ENCODE measurements around the gene CRB2. TPM values are rescaled to one million over a fixed set of nuclear protein-coding genes. Genes with fewer than 3 reads are reported as not detected.
A peak's percentile ranks its signal among the peaks of the same experiment; 100 is the strongest.

CRB2 gene
- total and polyA plus RNA-seq, 4 experiments from 2014 or later, result not detected

DNA sequence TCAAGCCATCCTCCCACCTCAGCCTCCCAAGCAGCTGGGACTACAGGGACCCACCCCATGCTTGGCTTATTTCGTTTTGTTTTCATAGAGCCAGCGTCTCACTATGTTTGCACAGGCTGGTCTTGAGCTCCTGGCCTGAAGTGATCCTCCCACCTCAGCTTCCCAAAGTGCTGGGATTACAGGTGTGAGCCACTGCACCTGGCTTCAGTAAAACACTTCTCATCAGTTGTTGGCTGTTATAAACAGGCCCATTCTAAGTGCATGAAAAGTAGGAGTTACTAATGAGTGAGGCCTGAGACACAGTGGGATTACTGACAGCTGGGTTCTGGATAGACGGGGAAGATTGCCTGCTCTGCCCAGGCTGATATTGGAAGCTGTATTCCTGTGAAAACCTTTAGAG, 3.5 kb downstream of the CRB2 start:
- Histone ChIP-seq H3K27ac (ENCODE audit: low read depth, low read length) (no peak overlapping the region), H3K36me3 (ENCODE audit: insufficient read depth, low read length) (no peaks in the 10 kb centered on the region), H3K27me3 (ENCODE audit: insufficient read depth, low read length) (no peaks in the 10 kb centered on the region), H3K9me3 (ENCODE audit: control insufficient read depth in 1 of 2, low read length in 2 of 2) (no peaks in the 10 kb centered on the region), H3K4me1 (ENCODE audit: insufficient read depth, low read length) (peaks cover 19% of the 10 kb centered on the region), H3K4me3 (ENCODE audit: low read length in 2 of 2) (no peak overlapping the region)
- DNase-seq, result no peak
- ChIA-PET CTCF (ENCODE audit: partially characterized antibody) (interaction anchor here (1.5 kb wide), 1 partner anchor 10 kb away, joined by 6 read pairs; no protein-coding TSS in a partner anchor), POLR2A (ENCODE audit: partially characterized antibody) (no interaction called here)
- H3K36me3 Mint-ChIP-seq, result no peaks in the 10 kb centered on the region
- H3K27ac Mint-ChIP-seq, result peak overlapping the region in 2 of 7 donors; percentile 59 to 83
- peaks cover 2 to 29% (median 9%) of the 10 kb centered on the region in 4 donors for H3K4me1 Mint-ChIP-seq
- H3K4me3 Mint-ChIP-seq, result peak overlapping the region in 3 of 8 donors; percentile 34 to 51 (median 47)
- peaks cover 6 to 7% of the 10 kb centered on the region in 2 donors for H3K27me3 Mint-ChIP-seq
- intact Hi-C loops (cut with micrococcal nuclease), result no loop called here
- no peaks in the 10 kb centered on the region for H3K9me3 Mint-ChIP-seq

DNA sequence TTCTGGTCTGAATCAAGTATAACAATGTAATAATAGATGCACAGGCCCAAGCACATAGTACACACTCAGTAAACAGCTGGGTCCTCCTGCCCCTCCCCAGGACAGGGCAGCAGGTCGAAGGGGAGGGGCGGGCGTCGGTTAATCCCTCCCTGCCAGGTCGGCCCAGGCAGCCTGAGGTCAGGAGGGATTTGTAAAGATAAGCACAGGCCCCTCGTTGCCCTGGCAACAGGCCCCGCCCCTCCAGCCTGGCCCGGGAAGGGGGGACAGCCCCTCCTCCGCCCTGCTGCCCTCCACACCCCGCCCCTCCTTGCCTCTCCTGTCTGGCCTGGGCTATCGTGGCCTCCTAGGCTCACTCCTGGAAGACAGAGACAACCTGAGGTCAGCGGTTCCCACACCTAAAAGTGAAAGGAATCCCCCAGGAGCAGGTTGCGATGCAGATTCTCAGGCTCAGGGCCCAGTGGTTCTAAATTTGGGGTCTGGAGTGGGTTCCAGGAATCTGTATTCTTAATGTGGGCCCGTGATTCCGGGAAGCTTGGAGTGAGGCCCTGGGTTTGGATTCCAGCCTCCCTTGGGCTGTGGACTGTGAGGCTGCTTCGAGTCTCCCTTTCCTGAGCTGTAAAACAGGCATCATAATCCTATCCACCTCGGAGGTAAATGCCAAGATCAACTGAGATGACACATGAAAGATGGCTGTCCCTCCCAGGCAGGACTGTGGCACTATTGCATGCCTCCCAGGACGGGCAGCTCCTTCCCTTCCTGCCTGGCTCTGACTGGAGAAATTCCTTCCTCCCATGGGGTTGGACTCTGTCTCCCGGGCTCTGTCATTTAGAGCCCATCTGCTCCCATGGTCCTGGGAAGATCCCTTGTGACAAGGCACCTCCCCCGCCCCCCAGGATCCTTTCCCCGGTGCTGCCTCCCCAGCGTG, 4.4 kb downstream of the CRB2 start:
- Mint-ChIP-seq H3K27me3 (peaks cover 9 to 10% of the 10 kb centered on the region in 2 donors), H3K4me3 (peak overlapping the region in 1 of 8 donors; percentile 34), H3K4me1 (peaks cover 2 to 29% (median 11%) of the 10 kb centered on the region in 4 donors), H3K9me3 (no peaks in the 10 kb centered on the region), H3K36me3 (no peaks in the 10 kb centered on the region), H3K27ac (peak overlapping the region in 2 of 7 donors; percentile 59 to 83)
- ChIA-PET CTCF (ENCODE audit: partially characterized antibody) (interaction anchor here (1.5 kb wide), 1 partner anchor 10 kb away, joined by 6 read pairs; no protein-coding TSS in a partner anchor), POLR2A (ENCODE audit: partially characterized antibody) (no interaction called here)
- H3K36me3 ChIP-seq (ENCODE audit: insufficient read depth, low read length), result no peaks in the 10 kb centered on the region
- peak in 3 of 5 donors; percentile 18 to 23 (median 21) for DNase-seq
- intact Hi-C loops (cut with micrococcal nuclease), result no loop called here
- H3K27ac ChIP-seq (ENCODE audit: low read depth, low read length), result no peak overlapping the region
- peaks cover 19% of the 10 kb centered on the region for H3K4me1 ChIP-seq (ENCODE audit: insufficient read depth, low read length)
- H3K9me3 ChIP-seq (ENCODE audit: control insufficient read depth in 1 of 2, low read length in 2 of 2), result no peaks in the 10 kb centered on the region
- no peak overlapping the region for H3K4me3 ChIP-seq (ENCODE audit: low read length in 2 of 2)
- no peaks in the 10 kb centered on the region for H3K27me3 ChIP-seq (ENCODE audit: insufficient read depth, low read length)

DNA sequence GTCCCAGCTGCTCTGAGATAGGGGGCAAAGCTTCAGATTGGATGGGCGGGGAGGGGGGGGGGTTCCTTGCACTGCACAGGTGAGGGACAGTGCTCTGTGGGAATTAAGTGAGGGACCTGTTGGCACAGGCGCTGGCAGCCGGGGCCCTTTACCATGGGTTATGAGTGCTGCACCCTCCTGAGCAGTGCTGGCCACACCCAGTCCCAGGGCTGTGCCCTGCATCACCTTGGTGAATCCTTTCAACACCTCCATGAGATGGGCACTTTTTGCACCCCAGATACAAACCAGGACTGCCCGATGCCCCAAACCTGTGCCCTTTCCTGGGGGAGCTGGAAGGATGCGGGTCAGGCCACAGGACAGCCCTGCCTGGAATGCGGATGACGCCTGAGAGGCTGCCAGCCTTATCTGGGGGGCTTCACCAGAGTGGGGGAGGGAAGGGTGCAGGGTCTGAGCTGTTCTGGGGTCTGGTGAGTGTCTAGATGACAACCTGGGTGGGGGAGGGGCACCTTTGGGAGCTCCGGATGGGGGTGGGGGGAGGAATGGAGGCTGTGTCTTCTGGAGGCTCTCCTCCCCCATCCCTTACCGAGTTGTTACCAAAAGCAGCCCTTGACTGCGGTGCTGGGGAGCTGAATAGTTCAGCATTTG, 5.2 kb downstream of the CRB2 start:
- no peak overlapping the region for H3K4me3 ChIP-seq (ENCODE audit: low read length in 2 of 2)
- H3K4me1 Mint-ChIP-seq, result peaks cover 2 to 29% (median 12%) of the 10 kb centered on the region in 4 donors
- no peaks in the 10 kb centered on the region for H3K36me3 Mint-ChIP-seq
- ChIA-PET CTCF (ENCODE audit: partially characterized antibody) (interaction anchor here (0.6 to 1.2 kb wide), 2 partner anchors 9 to 1971 kb away, joined by 3 read pairs; no protein-coding TSS in a partner anchor), POLR2A (ENCODE audit: partially characterized antibody) (no interaction called here)
- no peak overlapping the region for H3K4me3 Mint-ChIP-seq
- H3K4me1 ChIP-seq (ENCODE audit: insufficient read depth, low read length), result peaks cover 19% of the 10 kb centered on the region
- no peak overlapping the region for H3K27ac Mint-ChIP-seq
- H3K27me3 Mint-ChIP-seq, result peaks cover 11% of the 10 kb centered on the region in 2 donors
- no peaks in the 10 kb centered on the region for H3K36me3 ChIP-seq (ENCODE audit: insufficient read depth, low read length)
- intact Hi-C loops (cut with micrococcal nuclease), result no loop called here
- H3K9me3 ChIP-seq (ENCODE audit: control insufficient read depth in 1 of 2, low read length in 2 of 2), result no peaks in the 10 kb centered on the region
- no peaks in the 10 kb centered on the region for H3K27me3 ChIP-seq (ENCODE audit: insufficient read depth, low read length)
- no peak overlapping the region for H3K27ac ChIP-seq (ENCODE audit: low read depth, low read length)
- H3K9me3 Mint-ChIP-seq, result no peaks in the 10 kb centered on the region
- no peak for DNase-seq

DNA sequence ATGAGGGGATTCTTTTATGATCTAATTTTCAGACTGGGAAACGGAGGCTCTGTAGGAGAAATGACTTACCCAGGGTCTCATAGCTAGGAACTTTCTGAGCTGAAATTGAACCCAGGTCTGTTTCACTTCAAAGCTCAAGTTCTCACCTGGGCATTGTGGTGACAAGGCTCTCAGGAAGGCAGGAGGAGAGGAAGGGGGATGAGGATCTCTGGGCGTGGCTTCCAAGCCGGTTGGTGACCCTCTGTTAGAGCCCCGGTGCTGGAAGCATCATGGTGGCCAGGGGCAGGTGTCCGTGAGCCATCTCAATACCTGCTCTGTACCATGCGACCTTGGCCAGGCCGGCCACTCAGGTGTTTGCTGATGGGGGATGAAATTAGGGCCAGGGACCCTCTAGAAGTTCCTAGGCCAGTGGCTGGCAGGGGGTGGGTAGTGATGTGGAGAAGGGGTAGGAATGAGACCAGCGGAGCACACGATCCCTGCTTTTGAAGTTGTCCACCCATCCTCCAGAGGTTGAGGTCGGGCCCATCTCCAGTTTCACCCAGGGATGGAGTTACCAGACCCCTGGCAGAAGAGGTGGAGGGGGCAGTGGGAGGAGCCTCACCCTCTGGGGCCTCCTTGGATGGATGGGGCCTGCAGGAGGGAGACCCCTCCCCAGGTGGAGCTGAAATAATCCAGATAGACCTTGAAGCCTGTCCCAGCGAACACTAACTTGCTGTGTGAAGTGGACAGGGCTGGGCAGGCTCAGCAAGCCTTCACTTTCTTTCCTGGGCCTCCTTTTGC, 5.9 kb downstream of the CRB2 start:
- Mint-ChIP-seq H3K4me1 (peaks cover 2 to 29% (median 12%) of the 10 kb centered on the region in 4 donors), H3K36me3 (no peaks in the 10 kb centered on the region), H3K4me3 (no peak overlapping the region), H3K27me3 (peaks cover 11% of the 10 kb centered on the region in 2 donors), H3K27ac (peak overlapping the region in 1 of 7 donors; percentile 73), H3K9me3 (no peaks in the 10 kb centered on the region)
- intact Hi-C loops (cut with micrococcal nuclease), result no loop called here
- DNase-seq, result no peak
- Histone ChIP-seq H3K9me3 (ENCODE audit: control insufficient read depth in 1 of 2, low read length in 2 of 2) (no peaks in the 10 kb centered on the region), H3K4me3 (ENCODE audit: low read length in 2 of 2) (no peak overlapping the region), H3K4me1 (ENCODE audit: insufficient read depth, low read length) (peaks cover 19% of the 10 kb centered on the region), H3K27me3 (ENCODE audit: insufficient read depth, low read length) (no peaks in the 10 kb centered on the region), H3K27ac (ENCODE audit: low read depth, low read length) (no peak overlapping the region), H3K36me3 (ENCODE audit: insufficient read depth, low read length) (no peaks in the 10 kb centered on the region)
- CTCF ChIA-PET (ENCODE audit: partially characterized antibody), result interaction anchor here (0.6 to 1.2 kb wide), 2 partner anchors 10 to 1972 kb away, joined by 3 read pairs; no protein-coding TSS in a partner anchor
- POLR2A ChIA-PET (ENCODE audit: partially characterized antibody), result no interaction called here

DNA sequence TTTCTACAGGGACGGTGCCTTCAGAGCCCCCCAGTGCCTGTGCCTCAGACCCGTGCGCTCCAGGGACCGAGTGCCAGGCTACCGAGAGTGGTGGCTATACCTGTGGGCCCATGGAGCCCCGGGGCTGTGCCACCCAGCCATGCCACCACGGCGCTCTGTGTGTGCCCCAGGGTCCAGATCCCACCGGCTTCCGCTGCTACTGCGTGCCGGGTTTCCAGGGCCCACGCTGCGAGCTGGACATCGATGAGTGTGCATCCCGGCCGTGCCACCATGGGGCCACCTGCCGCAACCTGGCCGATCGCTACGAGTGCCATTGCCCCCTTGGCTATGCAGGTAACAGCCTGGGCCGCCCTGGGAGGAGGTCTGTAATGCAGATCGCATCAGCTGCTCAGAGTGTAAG, 6.9 kb downstream of the CRB2 start:
- Histone ChIP-seq H3K27ac (ENCODE audit: low read depth, low read length) (no peak overlapping the region), H3K9me3 (ENCODE audit: control insufficient read depth in 1 of 2, low read length in 2 of 2) (no peaks in the 10 kb centered on the region), H3K4me3 (ENCODE audit: low read length in 2 of 2) (no peak overlapping the region), H3K36me3 (ENCODE audit: insufficient read depth, low read length) (no peaks in the 10 kb centered on the region), H3K27me3 (ENCODE audit: insufficient read depth, low read length) (no peaks in the 10 kb centered on the region), H3K4me1 (ENCODE audit: insufficient read depth, low read length) (peaks cover 19% of the 10 kb centered on the region)
- Mint-ChIP-seq H3K4me3 (no peak overlapping the region), H3K4me1 (peaks cover 2 to 29% (median 12%) of the 10 kb centered on the region in 4 donors), H3K27ac (no peak overlapping the region), H3K36me3 (no peaks in the 10 kb centered on the region), H3K27me3 (peaks cover 14% of the 10 kb centered on the region in 2 donors), H3K9me3 (no peaks in the 10 kb centered on the region)
- no peak for DNase-seq
- ChIA-PET CTCF (ENCODE audit: partially characterized antibody) (no interaction called here), POLR2A (ENCODE audit: partially characterized antibody) (no interaction called here)
- intact Hi-C loops (cut with micrococcal nuclease), result no loop called here

DNA sequence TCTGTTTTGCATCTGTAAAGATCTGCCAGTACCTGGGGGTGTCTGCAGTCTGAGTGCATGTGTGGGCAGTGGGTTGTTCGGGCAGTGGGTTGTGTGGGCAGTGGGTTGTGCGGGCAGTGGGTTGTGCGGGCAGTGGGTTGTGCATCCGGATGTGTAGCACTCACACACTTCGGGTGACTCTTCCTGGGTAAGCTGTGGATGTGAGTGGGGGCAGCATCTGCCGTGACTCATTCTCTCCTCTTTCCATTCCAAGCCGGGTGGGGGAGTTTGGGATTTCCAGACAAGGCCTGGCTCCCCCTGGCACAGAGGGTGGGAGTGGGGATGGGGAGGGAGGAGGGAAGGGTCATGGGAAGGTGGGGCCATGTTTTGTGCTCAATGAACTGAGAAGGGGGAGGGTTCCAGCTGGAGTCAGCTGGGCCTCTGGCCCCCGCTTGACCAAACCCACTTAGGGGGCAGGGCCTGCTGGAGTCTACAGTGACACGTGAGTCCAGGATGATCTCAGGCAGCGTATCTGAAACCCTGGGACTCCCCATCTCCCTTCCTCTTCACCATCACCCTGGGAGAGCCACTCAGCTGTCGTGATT, 8.3 kb downstream of the CRB2 start:
- peaks cover 11% of the 10 kb centered on the region for H3K4me1 ChIP-seq (ENCODE audit: insufficient read depth, low read length)
- no peaks in the 10 kb centered on the region for H3K9me3 Mint-ChIP-seq
- no peaks in the 10 kb centered on the region for H3K36me3 Mint-ChIP-seq
- peaks cover 0 to 20% (median 8%) of the 10 kb centered on the region in 4 donors for H3K4me1 Mint-ChIP-seq
- H3K4me3 Mint-ChIP-seq, result no peak overlapping the region
- H3K27me3 Mint-ChIP-seq, result peaks cover 14 to 16% of the 10 kb centered on the region in 2 donors
- no peaks in the 10 kb centered on the region for H3K27me3 ChIP-seq (ENCODE audit: insufficient read depth, low read length)
- H3K4me3 ChIP-seq (ENCODE audit: low read length in 2 of 2), result no peak overlapping the region
- no peak for DNase-seq
- ChIA-PET POLR2A (ENCODE audit: partially characterized antibody) (no interaction called here), CTCF (ENCODE audit: partially characterized antibody) (no interaction called here)
- H3K27ac Mint-ChIP-seq, result no peak overlapping the region
- no peak overlapping the region for H3K27ac ChIP-seq (ENCODE audit: low read depth, low read length)
- intact Hi-C loops (cut with micrococcal nuclease), result no loop called here
- no peaks in the 10 kb centered on the region for H3K36me3 ChIP-seq (ENCODE audit: insufficient read depth, low read length)
- no peaks in the 10 kb centered on the region for H3K9me3 ChIP-seq (ENCODE audit: control insufficient read depth in 1 of 2, low read length in 2 of 2)

All from CD4-positive, alpha-beta memory T cell (primary cell).